Skin of body (tissue), 2 donors: ENCODE data around the gene FUT8. TPM values are rescaled to one million over a fixed set of nuclear protein-coding genes. Genes with fewer than 3 reads are reported as not detected.
"Not testable (repeated sequence)": the region's sequence is repeated elsewhere in the genome, so short reads cannot be mapped to it uniquely, and the experiment has no call there.

ENCODE experiments used
- DNase-seq: peaks from one replicate; lab custom pipeline; 2025; lab: John Stamatoyannopoulos, UW
- total RNA-seq: library from RNA; depleted of rRNA; stranded (reverse); fragments of >200 nt; gene quantifications from one replicate; pipeline ENCODE4 v1.2.3, GENCODE V29; 2014

The FUT8 gene
- total RNA-seq, 1 donor from 2014 or later: 39.6 TPM

- DNase-seq: peak; percentile 5
These were observed 200.7 kb downstream of the FUT8 start for GRCh38 chr14:65613131-65613650.

GRCh38 chr14:65618996-65619395 is 206.5 kb downstream of the FUT8 start:
- no peak for DNase-seq

GRCh38 chr14:65620195-65620594 is 207.7 kb downstream of the FUT8 start:
- DNase-seq: no peak

GRCh38 chr14:65622703-65623102 is 210.2 kb downstream of the FUT8 start:
- no peak for DNase-seq

GRCh38 chr14:65623759-65624158 is 211.2 kb downstream of the FUT8 start:
- no peak for DNase-seq

GRCh38 chr14:65627315-65627714 is 214.8 kb downstream of the FUT8 start:
- no peak for DNase-seq

GRCh38 chr14:65628664-65629063 is 216.1 kb downstream of the FUT8 start:
- no peak for DNase-seq

- DNase-seq: no peak
These were observed 218.5 kb downstream of the FUT8 start for GRCh38 chr14:65631040-65631439.

- no peak for DNase-seq
These were observed 220.0 kb downstream of the FUT8 start for GRCh38 chr14:65632487-65632886.

GRCh38 chr14:65633666-65634065 is 221.1 kb downstream of the FUT8 start:
- not testable (repeated sequence) for DNase-seq

- DNase-seq: no peak
These were observed 225.2 kb downstream of the FUT8 start for GRCh38 chr14:65637780-65638179.

GRCh38 chr14:65639216-65639615 is 226.7 kb downstream of the FUT8 start:
- no peak for DNase-seq

- no peak for DNase-seq
These were observed 238.3 kb downstream of the FUT8 start for GRCh38 chr14:65650826-65651225.

- DNase-seq: no peak
These were observed 244.0 kb downstream of the FUT8 start for GRCh38 chr14:65656554-65656953.

GRCh38 chr14:65658202-65658601 is 245.7 kb downstream of the FUT8 start:
- DNase-seq: no peak

GRCh38 chr14:65661865-65662264 is 249.3 kb downstream of the FUT8 start:
- no peak for DNase-seq

- no peak for DNase-seq
These were observed 251.9 kb downstream of the FUT8 start for GRCh38 chr14:65664436-65664835.

- no peak for DNase-seq
These were observed 264.0 kb downstream of the FUT8 start for GRCh38 chr14:65676361-65677014.

- no peak for DNase-seq
These were observed 273.0 kb downstream of the FUT8 start for GRCh38 chr14:65685572-65685971.

GRCh38 chr14:65686761-65687160 is 274.2 kb downstream of the FUT8 start:
- DNase-seq: no peak

- DNase-seq: no peak
These were observed 276.5 kb downstream of the FUT8 start for GRCh38 chr14:65689070-65689469.

- not testable (repeated sequence) for DNase-seq
These were observed 280.0 kb downstream of the FUT8 start for GRCh38 chr14:65692566-65692965.

GRCh38 chr14:65696801-65697200 is 284.3 kb downstream of the FUT8 start:
- DNase-seq: no peak

GRCh38 chr14:65703521-65703920 is 291.0 kb downstream of the FUT8 start:
- DNase-seq: no peak
